ENCODE data around the gene ZRSR2. TPM values are rescaled to one million over a fixed set of nuclear protein-coding genes. Genes with fewer than 3 reads are reported as not detected.
A peak's percentile ranks its signal among the peaks of the same experiment; 100 is the strongest.

ZRSR2 gene
- total and polyA plus RNA-seq, 2 of the 8 experiments (the other 6 are each of a cell fraction or from before 2014, with no cell fraction given), result 3.9 to 6.9 TPM

DNA sequence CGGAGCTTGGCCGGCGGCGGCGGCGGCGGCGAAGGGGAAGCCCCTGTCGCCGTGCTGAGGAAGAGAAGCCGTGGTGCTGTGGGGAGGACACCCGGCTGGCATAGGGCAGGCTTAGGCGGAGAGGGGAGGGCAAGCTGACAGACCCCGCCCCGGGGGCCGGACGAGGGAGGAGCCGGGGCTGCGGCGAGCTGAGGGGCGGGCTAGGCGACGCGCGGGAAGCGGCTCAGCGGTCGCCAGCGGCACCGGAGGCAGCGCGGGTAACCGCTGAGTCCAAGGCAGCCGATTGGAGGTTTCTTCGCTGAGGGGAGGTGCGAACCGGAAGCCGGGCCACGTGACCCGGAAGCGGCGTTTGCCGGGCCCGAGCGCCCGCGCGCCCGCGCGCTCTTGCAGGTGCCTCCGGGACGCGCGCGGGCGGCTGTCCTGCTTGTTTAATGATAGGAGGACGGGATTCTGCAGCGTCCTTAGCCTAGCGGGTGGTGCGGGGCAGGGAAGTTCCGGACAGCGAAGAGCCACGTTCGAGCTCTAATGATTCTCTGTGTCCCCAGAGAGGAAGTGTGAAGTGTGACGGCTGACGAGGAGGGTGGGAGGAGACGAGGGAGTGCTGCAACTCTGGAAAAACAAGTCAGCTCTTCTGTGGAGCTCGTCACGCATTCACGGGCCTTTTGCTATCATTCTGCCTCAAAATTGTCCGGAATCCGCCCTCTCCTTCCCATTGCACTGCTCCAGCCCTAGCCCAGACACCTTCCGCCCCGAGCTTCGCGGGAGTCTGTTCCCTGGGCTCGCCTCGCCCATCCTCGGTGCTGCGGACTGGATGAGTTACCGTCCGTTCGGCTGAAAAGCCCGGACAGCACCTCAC is 64.7 kb downstream of the ZRSR2 start, which contains the start of gene AP1S2 (continued):
- no peak for TF ChIP-seq POU5F1 (IDR thresholded peaks at IDR 0.05; ENCODE audit: low read depth, low read length)
- 0 out of 2 replicates have a peak, but pooled peaks have one; percentile 7 for TF ChIP-seq SP1 (IDR thresholded peaks at IDR 0.05; ENCODE audit: low read depth, low read length)
- peak; percentile 75 for TF ChIP-seq EGR1 (IDR thresholded peaks at IDR 0.05; ENCODE audit: borderline replicate concordance, low read depth, low read length)
- TF ChIP-seq BRCA1 (IDR thresholded peaks at IDR 0.05; ENCODE audit: low read depth, low read length), result no peak
- no peak for TF ChIP-seq GTF2F1 (IDR thresholded peaks at IDR 0.05; ENCODE audit: borderline replicate concordance, low read depth, low read length)
- peak; percentile 82 for TF ChIP-seq RBBP5 (IDR thresholded peaks at IDR 0.05; ENCODE audit: borderline replicate concordance, low read depth, low read length)
- no peak for TF ChIP-seq TBP (IDR thresholded peaks at IDR 0.05; ENCODE audit: low read depth, low read length)
- no peak for TF ChIP-seq FOSL1 (IDR thresholded peaks at IDR 0.05; ENCODE audit: insufficient read depth, low read depth, low read length)
- no peak for TF ChIP-seq CBX5 (IDR thresholded peaks at IDR 0.05; ENCODE audit: low read depth, low read length)
- TF ChIP-seq ZNF274 (IDR thresholded peaks at IDR 0.05; ENCODE audit: borderline replicate concordance, extremely low read depth, low read length), result no peak
- TF ChIP-seq PHF8 (conservative IDR thresholded peaks at IDR 0.05; ENCODE audit: low read depth, low read length), result 0 out of 2 replicates have a peak, but pooled peaks have one; percentile 24
- no peak for TF ChIP-seq TAF7 (optimal IDR thresholded peaks at IDR 0.05; ENCODE audit: borderline replicate concordance, low read depth, low read length)
- TF ChIP-seq CEBPB (IDR thresholded peaks at IDR 0.05; ENCODE audit: low read depth, low read length), result no peak
- peak; percentile 52 for TF ChIP-seq KDM4A (IDR thresholded peaks at IDR 0.05; ENCODE audit: low read depth, low read length, severe bottlenecking)
- TF ChIP-seq NANOG (IDR thresholded peaks at IDR 0.05; ENCODE audit: insufficient read depth, low read depth, low read length, poor library complexity, severe bottlenecking), result no peak
- TF ChIP-seq KDM1A (IDR thresholded peaks at IDR 0.05; ENCODE audit: borderline replicate concordance, low read length), result no peak
- TF ChIP-seq RNF2 (IDR thresholded peaks at IDR 0.05; ENCODE audit: borderline replicate concordance, low read depth, low read length, missing control alignments, poor library complexity, severe bottlenecking), result no peak
- TF ChIP-seq YY1 (IDR thresholded peaks at IDR 0.05; ENCODE audit: low read depth, low read length), result no peak
- no peak for TF ChIP-seq RAD21 (IDR thresholded peaks at IDR 0.05 in 1 of 2, conservative IDR thresholded peaks at IDR 0.05 in 1 of 2; ENCODE audit: low read depth in 2 of 2, low read length in 2 of 2)
- no peak for TF ChIP-seq RXRA (IDR thresholded peaks at IDR 0.05; ENCODE audit: insufficient read depth, low read depth, low read length)
- TF ChIP-seq GABPA (IDR thresholded peaks at IDR 0.05; ENCODE audit: borderline replicate concordance, insufficient read depth, low read length), result no peak
- no peak for TF ChIP-seq SIX5 (IDR thresholded peaks at IDR 0.05; ENCODE audit: low read depth, low read length)
- no peak for TF ChIP-seq CHD2 (IDR thresholded peaks at IDR 0.05; ENCODE audit: low read length)
- peak; percentile 54 for TF ChIP-seq ASH2L (IDR thresholded peaks at IDR 0.05; ENCODE audit: low read length)

Data from H1 (cell line).